Neural cell (in vitro differentiated cells): ENCODE results near the gene SEL1L3.

Experiments
- CTCF ChIP-seq: fragments of 450-650 bp; IDR thresholded peaks from 2 replicates; pipeline ENCODE4 v1.5.1; 2014; ENCODE audit warnings: antibody characterized with exemption, mild to moderate bottlenecking, moderate library complexity; ENCODE audit not compliant: poor library complexity, severe bottlenecking
- EZH2 ChIP-seq: fragments of 200-600, 300-800 bp; shearing (Covaris generic), sonication (generic); IDR thresholded peaks from 2 replicates; pipeline ENCODE4 v1.6.1; 2014; ENCODE audit warnings: antibody characterized with exemption, low read length, borderline replicate concordance, mild to moderate bottlenecking; ENCODE audit not compliant: insufficient read depth, poor library complexity, severe bottlenecking
- MXI1 ChIP-seq: fragments of 450-650 bp; conservative IDR thresholded peaks from 2 replicates; pipeline ENCODE4 v1.6.1; 2014; ENCODE audit warnings: antibody characterized with exemption, mild to moderate bottlenecking; ENCODE audit not compliant: poor library complexity, severe bottlenecking
- POLR2AphosphoS5 ChIP-seq: IDR thresholded peaks from 2 replicates; pipeline ENCODE4 v1.6.1; 2012
- REST ChIP-seq: IDR thresholded peaks from 2 replicates; pipeline ENCODE4 v1.6.1; 2012; ENCODE audit warnings: borderline replicate concordance
- TAF1 ChIP-seq: IDR thresholded peaks from 2 replicates; pipeline ENCODE4 v1.6.1; 2012; ENCODE audit warnings: low read depth

- TF ChIP-seq REST (no peak), CTCF (no peak), MXI1 (no peak), POLR2AphosphoS5 (no peak), EZH2 (no peak), TAF1 (no peak)
Measured at GRCh38 chr4:25753239-25753638, 109.5 kb downstream of the SEL1L3 start.
